T-helper 2 cell treated with Interferon-gamma antibody and Interleukin-4, amounts not matched to agents 100 ng/mL and 5 ng/mL, for 36 hours (primary cell): ENCODE data around the gene ITGB5. TPM values are rescaled to one million over a fixed set of nuclear protein-coding genes. Genes with fewer than 3 reads are reported as not detected.
"Not testable (repeated sequence)": the region's sequence is repeated elsewhere in the genome, so short reads cannot be mapped to it uniquely, and the experiment has no call there.

Experiments
- intact Hi-C: fragments of 100-400 bp; cut with micrococcal nuclease; formaldehyde crosslinking; loops from one replicate; pipeline ENCODE4 v1.15.1; 2023
- total RNA-seq: library from RNA; stranded (reverse); gene quantifications from 2 replicates; pipeline ENCODE4 v1.2.3, GENCODE V29; 2022

ITGB5 gene
- total RNA-seq, 1 donor from 2014 or later, result not detected

- intact Hi-C loops, result not testable (repeated sequence)
Observed at GRCh38 chr3:124789103-124789502, 98.1 kb downstream of the ITGB5 start.

- intact Hi-C loops, result no loop called here
Observed at GRCh38 chr3:124788254-124788745, 98.9 kb downstream of the ITGB5 start.

- intact Hi-C loops, result no loop called here
Observed at GRCh38 chr3:124787476-124788195, 99.5 kb downstream of the ITGB5 start.

- intact Hi-C loops, result no loop called here
Observed at GRCh38 chr3:124786511-124787241, 100.5 kb downstream of the ITGB5 start.

- intact Hi-C loops, result no loop called here
Observed at GRCh38 chr3:124785973-124786372, 101.2 kb downstream of the ITGB5 start.

- intact Hi-C loops, result no loop called here
Observed at GRCh38 chr3:124784686-124785382, 102.3 kb downstream of the ITGB5 start.

- intact Hi-C loops, result no loop called here
Observed at GRCh38 chr3:124783696-124784095, 103.5 kb downstream of the ITGB5 start.

- intact Hi-C loops, result not testable (repeated sequence)
Observed at GRCh38 chr3:124782377-124782712, 104.8 kb downstream of the ITGB5 start.

- intact Hi-C loops, result no loop called here
Observed at GRCh38 chr3:124781476-124782376, 105.4 kb downstream of the ITGB5 start.

GRCh38 chr3:124780761-124781475, 106.2 kb downstream of the ITGB5 start:
- intact Hi-C loops, result no loop called here

GRCh38 chr3:124780356-124780755, 106.8 kb downstream of the ITGB5 start:
- intact Hi-C loops, result no loop called here

GRCh38 chr3:124779751-124780191, 107.4 kb downstream of the ITGB5 start:
- intact Hi-C loops, result no loop called here

- intact Hi-C loops, result no loop called here
Observed at GRCh38 chr3:124779116-124779515, 108.0 kb downstream of the ITGB5 start.

GRCh38 chr3:124777762-124778470, 109.2 kb downstream of the ITGB5 start:
- intact Hi-C loops, result no loop called here

- intact Hi-C loops, result no loop called here
Observed at GRCh38 chr3:124776856-124777255, 110.3 kb downstream of the ITGB5 start.

GRCh38 chr3:124775877-124776276, 111.3 kb downstream of the ITGB5 start:
- intact Hi-C loops, result no loop called here

GRCh38 chr3:124774841-124775402, 112.2 kb downstream of the ITGB5 start:
- intact Hi-C loops, result no loop called here

- intact Hi-C loops, result no loop called here
Observed at GRCh38 chr3:124774327-124774718, 112.8 kb downstream of the ITGB5 start.
